Smooth muscle cell (in vitro differentiated cells): ENCODE measurements around the gene CREBRF. TPM values are rescaled to one million over a fixed set of nuclear protein-coding genes. Genes with fewer than 3 reads are reported as not detected.

Experiments
- DNase-seq: peaks from one replicate; lab custom pipeline; 2025; ENCODE audit not compliant: unreplicated experiment; lab: John Stamatoyannopoulos, UW
- H2AFZ ChIP-seq: fragments of 200-600 bp; sonication (generic); 2 replicates; pipeline ENCODE4 v1.6.0; 2016; ENCODE audit warnings: antibody characterized with exemption, low read depth, mild to moderate bottlenecking
- H3F3A ChIP-seq: fragments of 200-600 bp; sonication (generic); 2 replicates; pipeline ENCODE4 v1.6.0; 2017; ENCODE audit warnings: antibody characterized with exemption, low read depth
- H3K27ac ChIP-seq: fragments of 200-600 bp; sonication (generic); 2 replicates; pipeline ENCODE4 v1.5.1; 2016; ENCODE audit warnings: low read depth, mild to moderate bottlenecking
- H3K27me3 ChIP-seq: fragments of 200-600 bp; sonication (generic); 2 replicates; pipeline ENCODE4 v1.6.1; 2016; ENCODE audit warnings: low read depth, mild to moderate bottlenecking
- H3K36me3 ChIP-seq: fragments of 200-600 bp; sonication (generic); 2 replicates; pipeline ENCODE4 v1.5.1; 2016; ENCODE audit warnings: low read depth
- H3K4me1 ChIP-seq: fragments of 200-600 bp; sonication (generic); 2 replicates; pipeline ENCODE4 v1.5.1; 2016; ENCODE audit warnings: low read depth
- H3K4me2 ChIP-seq: fragments of 200-600 bp; sonication (generic); 2 replicates; pipeline ENCODE4 v1.6.0; 2016; ENCODE audit warnings: mild to moderate bottlenecking
- H3K4me3 ChIP-seq: fragments of 200-600 bp; sonication (generic); 2 replicates; pipeline ENCODE4 v1.5.1; 2016; ENCODE audit warnings: mild to moderate bottlenecking
- H3K79me2 ChIP-seq: fragments of 200-600 bp; sonication (generic); 2 replicates; pipeline ENCODE4 v1.6.0; 2016; ENCODE audit warnings: low read depth, mild to moderate bottlenecking
- H3K9ac ChIP-seq: fragments of 200-600 bp; sonication (generic); 2 replicates; pipeline ENCODE4 v1.6.0; 2016; ENCODE audit warnings: low read depth
- H3K9me3 ChIP-seq: fragments of 200-600 bp; sonication (generic); replicated peaks from 2 replicates; pipeline ENCODE4 v1.5.1; 2016; ENCODE audit warnings: low read depth
- H4K20me1 ChIP-seq: fragments of 200-600 bp; sonication (generic); 2 replicates; pipeline ENCODE4 v1.6.0; 2016; ENCODE audit warnings: low read depth
- WGBS: methylation state at CpG from one replicate; pipeline ENCODE4 v1.1.7; 2016; ENCODE audit warnings: low lambda C conversion rate; 5-methylcytosine and 5-hydroxymethylcytosine counted together
- polyA plus RNA-seq: library from polyadenylated mRNA; unstranded; fragments of >200 nt; fragmentation: Nextera tagmentation; extraction: Ambion mirVana; gene quantifications from 2 replicates; pipeline ENCODE4 v1.2.1, GENCODE V29; 2016
- total RNA-seq: library from RNA; depleted of rRNA; stranded (reverse); fragments of >200 nt; gene quantifications from 2 replicates; pipeline ENCODE4 v1.2.3, GENCODE V29; 2014
- TF ChIP-seq, protein P1 (sequence below): fragments of 200-600 bp; sonication (generic); IDR thresholded peaks from 2 replicates; pipeline ENCODE4 v1.5.1; 2017; ENCODE audit warnings: borderline replicate concordance, mild to moderate bottlenecking, antibody characterized with exemption; ENCODE audit not compliant: insufficient read depth, poor library complexity, severe bottlenecking

Gene CREBRF
- total and polyA plus RNA-seq, 2 experiments from 2014 or later = 6.9 to 11.3 TPM

DNA sequence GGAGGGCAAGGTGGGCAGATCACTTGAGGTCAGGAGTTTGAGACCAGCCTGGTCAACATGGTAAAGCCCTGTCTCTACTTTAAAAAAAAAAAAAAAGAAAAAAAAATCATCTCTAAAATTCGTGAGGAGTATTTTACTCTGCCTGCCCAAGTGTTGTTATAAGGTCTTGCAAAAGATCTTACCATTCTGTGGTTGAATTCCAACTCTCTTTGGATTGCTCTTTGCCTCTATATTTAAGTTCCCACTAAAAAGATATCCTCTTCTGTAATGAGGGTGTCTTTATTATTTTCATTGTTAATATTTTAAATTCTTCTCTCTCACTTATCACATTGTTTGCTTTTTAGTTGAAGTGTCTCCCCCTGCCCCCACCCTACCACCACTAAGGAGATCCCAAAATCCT is 33.4 kb downstream of the CREBRF start:
- H3K4me1 ChIP-seq = peaks cover 9% of the 10 kb centered on the region
- WGBS = 52% methylated on average over 1 of the region's 1 CpG
- no peaks in the 10 kb centered on the region for H3K27me3 ChIP-seq
- no peak for DNase-seq
- no peaks in the 10 kb centered on the region for H4K20me1 ChIP-seq
- H3F3A ChIP-seq = no peaks in the 10 kb centered on the region
- TF ChIP-seq, protein P1, sequence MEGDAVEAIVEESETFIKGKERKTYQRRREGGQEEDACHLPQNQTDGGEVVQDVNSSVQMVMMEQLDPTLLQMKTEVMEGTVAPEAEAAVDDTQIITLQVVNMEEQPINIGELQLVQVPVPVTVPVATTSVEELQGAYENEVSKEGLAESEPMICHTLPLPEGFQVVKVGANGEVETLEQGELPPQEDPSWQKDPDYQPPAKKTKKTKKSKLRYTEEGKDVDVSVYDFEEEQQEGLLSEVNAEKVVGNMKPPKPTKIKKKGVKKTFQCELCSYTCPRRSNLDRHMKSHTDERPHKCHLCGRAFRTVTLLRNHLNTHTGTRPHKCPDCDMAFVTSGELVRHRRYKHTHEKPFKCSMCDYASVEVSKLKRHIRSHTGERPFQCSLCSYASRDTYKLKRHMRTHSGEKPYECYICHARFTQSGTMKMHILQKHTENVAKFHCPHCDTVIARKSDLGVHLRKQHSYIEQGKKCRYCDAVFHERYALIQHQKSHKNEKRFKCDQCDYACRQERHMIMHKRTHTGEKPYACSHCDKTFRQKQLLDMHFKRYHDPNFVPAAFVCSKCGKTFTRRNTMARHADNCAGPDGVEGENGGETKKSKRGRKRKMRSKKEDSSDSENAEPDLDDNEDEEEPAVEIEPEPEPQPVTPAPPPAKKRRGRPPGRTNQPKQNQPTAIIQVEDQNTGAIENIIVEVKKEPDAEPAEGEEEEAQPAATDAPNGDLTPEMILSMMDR = no peak
- H3K79me2 ChIP-seq = no peaks in the 10 kb centered on the region
- no peak overlapping the region for H2AFZ ChIP-seq
- no peaks in the 10 kb centered on the region for H3K9me3 ChIP-seq
- peaks cover 7% of the 10 kb centered on the region for H3K36me3 ChIP-seq
- H3K9ac ChIP-seq = no peak overlapping the region
- H3K4me3 ChIP-seq = no peak overlapping the region
- H3K27ac ChIP-seq = no peak overlapping the region
- H3K4me2 ChIP-seq = no peak overlapping the region

DNA sequence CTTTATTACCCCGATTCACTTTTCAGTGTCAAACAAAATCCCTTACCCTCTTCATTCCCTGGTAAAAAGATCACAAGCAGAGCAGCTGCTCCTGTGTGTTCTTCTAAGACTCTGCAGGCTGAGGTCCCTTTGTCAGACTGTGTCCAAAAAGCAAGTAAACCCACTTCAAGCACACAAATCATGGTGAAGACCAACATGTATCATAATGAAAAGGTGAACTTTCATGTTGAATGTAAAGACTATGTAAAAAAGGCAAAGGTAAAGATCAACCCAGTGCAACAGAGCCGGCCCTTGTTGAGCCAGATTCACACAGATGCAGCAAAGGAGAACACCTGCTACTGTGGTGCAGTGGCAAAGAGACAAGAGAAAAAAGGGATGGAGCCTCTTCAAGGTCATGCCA is 34.5 kb downstream of the CREBRF start:
- no peak overlapping the region for H3K4me3 ChIP-seq
- H3K9ac ChIP-seq = no peak overlapping the region
- no peaks in the 10 kb centered on the region for H4K20me1 ChIP-seq
- no peaks in the 10 kb centered on the region for H3K27me3 ChIP-seq
- H3F3A ChIP-seq = no peaks in the 10 kb centered on the region
- no peak for DNase-seq
- no peak overlapping the region for H2AFZ ChIP-seq
- no peaks in the 10 kb centered on the region for H3K9me3 ChIP-seq
- H3K79me2 ChIP-seq = no peaks in the 10 kb centered on the region
- WGBS = 98% methylated on average over 2 of the region's 2 CpGs
- TF ChIP-seq, protein P1 = no peak
- peaks cover 7% of the 10 kb centered on the region for H3K36me3 ChIP-seq
- H3K4me2 ChIP-seq = no peak overlapping the region
- no peak overlapping the region for H3K27ac ChIP-seq
- peaks cover 9% of the 10 kb centered on the region for H3K4me1 ChIP-seq

DNA sequence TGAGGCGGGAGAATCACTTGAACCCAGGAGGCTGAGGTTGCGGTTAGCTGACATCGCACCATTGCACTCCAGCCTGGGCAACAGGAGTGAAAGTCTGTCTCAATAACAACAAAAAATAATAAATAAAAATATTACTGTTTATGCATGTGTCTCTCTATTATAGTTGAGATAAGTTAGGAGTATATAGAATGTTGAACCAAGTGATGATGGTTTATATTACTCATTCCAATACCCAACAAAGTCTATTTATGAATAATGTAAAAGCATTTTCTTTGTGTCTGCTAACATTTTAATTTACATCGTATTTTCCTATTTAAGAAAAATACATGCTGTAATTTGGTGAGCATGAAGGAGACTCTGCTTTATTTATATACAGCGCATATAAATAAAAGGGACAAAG is 35.8 kb downstream of the CREBRF start:
- over 99% methylated on average over 5 of the region's 5 CpGs for WGBS
- no peak overlapping the region for H3K4me3 ChIP-seq
- H2AFZ ChIP-seq = no peak overlapping the region

DNA sequence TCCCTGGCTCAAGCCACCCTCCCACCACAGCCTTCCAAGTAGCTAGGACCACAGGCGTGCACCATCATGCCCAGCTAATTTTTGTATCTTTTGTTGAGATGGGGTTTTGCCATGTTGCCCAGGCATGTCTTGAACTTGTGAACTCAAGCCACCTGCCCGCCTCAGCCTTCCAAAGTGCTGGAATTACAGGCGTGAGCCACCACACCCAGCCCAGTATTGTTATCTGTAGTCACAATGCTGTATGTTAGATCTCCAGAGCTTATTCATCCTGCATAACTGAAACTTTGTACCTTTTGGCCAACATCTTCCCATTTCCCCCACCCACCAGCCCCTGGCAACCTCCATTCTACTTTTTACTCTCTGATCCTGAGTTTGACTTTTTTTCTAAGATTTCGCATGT is 37.5 kb downstream of the CREBRF start:
- H3F3A ChIP-seq = no peaks in the 10 kb centered on the region
- no peak overlapping the region for H3K27ac ChIP-seq
- no peaks in the 10 kb centered on the region for H4K20me1 ChIP-seq
- TF ChIP-seq, protein P1 = no peak
- H3K9ac ChIP-seq = no peak overlapping the region
- peaks cover 7% of the 10 kb centered on the region for H3K36me3 ChIP-seq
- H2AFZ ChIP-seq = no peak overlapping the region
- WGBS = 95% methylated on average over 4 of the region's 4 CpGs
- no peak overlapping the region for H3K4me3 ChIP-seq
- H3K4me1 ChIP-seq = peaks cover 9% of the 10 kb centered on the region
- no peak overlapping the region for H3K4me2 ChIP-seq
- H3K79me2 ChIP-seq = no peaks in the 10 kb centered on the region
- DNase-seq = no peak
- H3K27me3 ChIP-seq = no peaks in the 10 kb centered on the region
- no peaks in the 10 kb centered on the region for H3K9me3 ChIP-seq

More for the DNA sequence above, 35.8 kb downstream of the CREBRF start:
- Histone ChIP-seq H4K20me1 (no peaks in the 10 kb centered on the region), H3K9me3 (no peaks in the 10 kb centered on the region), H3K27me3 (no peaks in the 10 kb centered on the region), H3K27ac (no peak overlapping the region), H3K4me1 (peaks cover 9% of the 10 kb centered on the region), H3K79me2 (no peaks in the 10 kb centered on the region), H3K36me3 (peaks cover 7% of the 10 kb centered on the region), H3K4me2 (no peak overlapping the region), H3F3A (no peaks in the 10 kb centered on the region), H3K9ac (no peak overlapping the region)
- no peak for DNase-seq
- TF ChIP-seq, protein P1 = no peak
